Breast epithelium (tissue), 4 donors: ENCODE data around the gene OGFOD3. TPM values are rescaled to one million over a fixed set of nuclear protein-coding genes. Genes with fewer than 3 reads are reported as not detected.

ENCODE experiments used
- DNase-seq, 2 donors: peaks; one replicate each; pipeline ENCODE4 v3.0.0-alpha.2; 2019; ENCODE audit warnings: low spot score in 2 of 2
- H3K27ac ChIP-seq, 2 donors: fragments of 200-600 bp; sonication (generic) in 1 of 2; one replicate each; pipeline ENCODE4 v1.5.1; 2016 to 2019; ENCODE audit warnings: mild to moderate bottlenecking in 1 of 2
- H3K27me3 ChIP-seq, 2 donors: fragments of 200-600 bp; sonication (generic) in 1 of 2; one replicate each; pipeline versions ENCODE4 v1.5.1 to v1.6.0; 2017 to 2019; ENCODE audit warnings: control low read depth in 1 of 2, mild to moderate bottlenecking in 1 of 2
- H3K36me3 ChIP-seq: fragments of 200-600 bp; one replicate; pipeline ENCODE4 v1.5.1; 2019
- H3K4me1 ChIP-seq, 2 donors: fragments of 200-600 bp; sonication (generic); one replicate each; pipeline ENCODE4 v1.5.1; 2016 to 2019; ENCODE audit warnings: control low read depth in 1 of 2
- H3K4me3 ChIP-seq, 3 donors: fragments of 200-600 bp; sonication (generic); 1 replicate in 2 of 3; 2 replicates in 1 of 3; pipeline ENCODE4 v1.5.1; 2016 to 2019; ENCODE audit warnings: mild to moderate bottlenecking in 3 of 3, moderate library complexity in 2 of 3
- H3K9me3 ChIP-seq, 2 donors: fragments of 200-600 bp; sonication (generic) in 1 of 2; one replicate each; pipeline ENCODE4 v1.5.1; 2016 to 2019; ENCODE audit warnings: control low read depth in 1 of 2
- CTCF ChIP-seq, 3 donors: fragments of 450-650 bp; IDR thresholded peaks; one replicate each; pipeline ENCODE4 v1.5.1; 2016 to 2017; ENCODE audit warnings: antibody characterized with exemption in 3 of 3, mild to moderate bottlenecking in 3 of 3, moderate library complexity in 3 of 3
- POLR2A ChIP-seq: fragments of 450-650 bp; IDR thresholded peaks from one replicate; pipeline ENCODE4 v1.6.1; 2016; ENCODE audit warnings: antibody characterized with exemption, mild to moderate bottlenecking, moderate library complexity
- POLR2AphosphoS5 ChIP-seq, 3 donors: sonication (generic); formaldehyde crosslinking; IDR thresholded peaks; one replicate each; pipeline ENCODE4 v1.6.1; 2017; ENCODE audit warnings: antibody characterized with exemption in 3 of 3
- intact Hi-C: fragments of 100-400 bp; cut with DNase I; formaldehyde crosslinking; loops from one replicate; pipeline ENCODE4 v1.15.1; 2023; ENCODE audit warnings: low total_unique reads
- total RNA-seq, 3 donors: library from RNA; depleted of rRNA; stranded (reverse); fragments of >200 nt; gene quantifications; one replicate each; pipeline ENCODE4 v1.1.0, GENCODE V29; 2016

OGFOD3 gene
- total RNA-seq, 3 donors from 2014 or later, result 26.3 to 32.8 (median 28.5) TPM

- no peak for TF ChIP-seq CTCF (IDR thresholded peaks at IDR 0.05)
- no peak for TF ChIP-seq POLR2AphosphoS5 (IDR thresholded peaks at IDR 0.05)
- no peak for TF ChIP-seq POLR2A
- intact Hi-C loops, result no loop called here
- Histone ChIP-seq H3K36me3 (no peaks in the 10 kb centered on the region), H3K9me3 (no peaks in the 10 kb centered on the region), H3K27ac (peak overlapping the region in 1 of 2 donors; percentile 1), H3K27me3 (peaks cover 12 to 54% of the 10 kb centered on the region in 2 donors), H3K4me3 (peak overlapping the region; percentile 34 to 58 (median 41)), H3K4me1 (peaks cover 7 to 10% of the 10 kb centered on the region in 2 donors)
- no peak for DNase-seq
Measured at GRCh38 chr17:82370471-82371332, 47.7 kb downstream of the OGFOD3 start.

- DNase-seq, result no peak
- Histone ChIP-seq H3K27me3 (peaks cover 12 to 39% of the 10 kb centered on the region in 2 donors), H3K27ac (no peak overlapping the region), H3K9me3 (no peaks in the 10 kb centered on the region), H3K4me3 (no peak overlapping the region), H3K36me3 (no peaks in the 10 kb centered on the region), H3K4me1 (peaks cover 7 to 10% of the 10 kb centered on the region in 2 donors)
- intact Hi-C loops, result no loop called here
- TF ChIP-seq POLR2A (no peak), CTCF (IDR thresholded peaks at IDR 0.05) (no peak), POLR2AphosphoS5 (IDR thresholded peaks at IDR 0.05) (no peak)
Measured at GRCh38 chr17:82369211-82369610, 49.2 kb downstream of the OGFOD3 start.

GRCh38 chr17:82367724-82368524 is 50.5 kb downstream of the OGFOD3 start:
- H3K9me3 ChIP-seq, result no peaks in the 10 kb centered on the region
- H3K36me3 ChIP-seq, result no peaks in the 10 kb centered on the region
- H3K27me3 ChIP-seq, result peaks cover 12 to 35% of the 10 kb centered on the region in 2 donors
- peaks cover 7 to 10% of the 10 kb centered on the region in 2 donors for H3K4me1 ChIP-seq
- intact Hi-C loops, result no loop called here
- no peak overlapping the region for H3K4me3 ChIP-seq
- TF ChIP-seq POLR2AphosphoS5 (IDR thresholded peaks at IDR 0.05), result no peak
- no peak for TF ChIP-seq CTCF (IDR thresholded peaks at IDR 0.05)
- TF ChIP-seq POLR2A, result no peak
- H3K27ac ChIP-seq, result no peak overlapping the region
- no peak for DNase-seq

GRCh38 chr17:82366749-82367148 is 51.6 kb downstream of the OGFOD3 start:
- Histone ChIP-seq H3K27me3 (peaks cover 8 to 25% of the 10 kb centered on the region in 2 donors), H3K27ac (no peak overlapping the region), H3K4me1 (peaks cover 7 to 9% of the 10 kb centered on the region in 2 donors), H3K4me3 (no peak overlapping the region), H3K9me3 (no peaks in the 10 kb centered on the region), H3K36me3 (no peaks in the 10 kb centered on the region)
- intact Hi-C loops, result no loop called here
- no peak for DNase-seq
- TF ChIP-seq CTCF (IDR thresholded peaks at IDR 0.05), result no peak
- no peak for TF ChIP-seq POLR2AphosphoS5 (IDR thresholded peaks at IDR 0.05)
- TF ChIP-seq POLR2A, result no peak
